ENCODE results near the gene TUFT1.
"Not testable (repeated sequence)": the region's sequence is repeated elsewhere in the genome, so short reads cannot be mapped to it uniquely, and the experiment has no call there.

Gene TUFT1

DNA sequence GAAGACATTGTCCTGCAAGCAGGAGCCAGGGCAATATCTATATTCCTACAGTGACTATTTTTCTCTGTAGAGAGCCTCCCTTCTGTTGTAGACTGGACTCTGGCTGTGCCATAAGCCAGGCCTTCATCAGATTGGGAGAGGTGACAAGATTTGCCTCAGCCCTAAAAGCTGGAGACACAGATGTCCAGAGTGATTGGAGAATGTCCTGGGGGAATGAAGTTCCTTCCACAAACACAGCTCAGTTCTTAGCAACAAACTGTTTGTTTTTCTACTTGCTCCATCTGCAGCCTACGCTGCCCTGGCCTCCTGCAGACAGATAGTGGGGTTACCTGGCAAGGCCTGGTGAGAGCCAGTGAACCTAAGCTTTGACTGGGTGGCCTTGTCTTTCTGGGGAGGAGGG, 41.8 kb downstream of the TUFT1 start:
- no peak for DNase-seq

GRCh38 chr1:151583796-151584195, 43.7 kb downstream of the TUFT1 start:
- DNase-seq = no peak

DNA sequence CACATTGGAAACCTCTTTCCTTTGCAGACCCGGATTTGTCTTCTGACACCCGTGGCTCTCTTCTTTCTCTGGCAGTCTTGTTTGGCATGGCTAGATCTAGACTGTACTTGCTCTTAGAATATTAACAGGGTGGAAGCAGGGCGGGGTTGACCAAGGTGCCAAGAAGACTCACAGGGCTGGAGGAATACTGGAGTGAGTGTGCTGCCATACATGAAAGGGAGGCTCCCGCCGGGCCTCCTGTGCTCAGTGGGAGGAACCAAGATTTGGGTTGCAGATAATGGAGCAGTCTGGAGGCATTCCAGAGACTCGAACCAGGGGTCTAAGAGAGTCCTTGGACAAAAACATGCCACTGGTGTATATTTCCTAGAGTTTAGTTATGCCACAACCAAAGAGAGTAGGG, 44.2 kb downstream of the TUFT1 start:
- DNase-seq = no peak

DNA sequence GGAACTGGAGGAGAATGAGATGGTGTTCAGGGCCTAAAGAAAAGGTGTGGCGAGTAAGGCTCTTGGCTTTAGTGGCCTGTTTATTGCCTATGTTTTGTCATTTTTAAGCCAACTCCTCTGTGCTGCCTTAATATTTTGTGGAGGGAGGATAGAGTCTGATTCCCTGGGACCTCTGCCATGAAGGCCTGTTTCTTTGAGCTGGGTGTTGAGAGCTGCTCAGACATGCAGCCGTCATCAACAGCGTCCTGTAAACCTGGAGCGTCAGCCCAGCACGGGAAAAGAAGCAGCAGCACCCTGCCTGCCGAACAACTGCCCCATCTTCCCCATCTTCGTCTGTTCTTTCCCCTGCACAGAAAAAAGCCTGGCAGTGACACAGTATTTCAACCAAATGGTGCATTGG, 44.7 kb downstream of the TUFT1 start:
- no peak for DNase-seq

GRCh38 chr1:151585622-151586021, 45.5 kb downstream of the TUFT1 start:
- DNase-seq = no peak

DNA sequence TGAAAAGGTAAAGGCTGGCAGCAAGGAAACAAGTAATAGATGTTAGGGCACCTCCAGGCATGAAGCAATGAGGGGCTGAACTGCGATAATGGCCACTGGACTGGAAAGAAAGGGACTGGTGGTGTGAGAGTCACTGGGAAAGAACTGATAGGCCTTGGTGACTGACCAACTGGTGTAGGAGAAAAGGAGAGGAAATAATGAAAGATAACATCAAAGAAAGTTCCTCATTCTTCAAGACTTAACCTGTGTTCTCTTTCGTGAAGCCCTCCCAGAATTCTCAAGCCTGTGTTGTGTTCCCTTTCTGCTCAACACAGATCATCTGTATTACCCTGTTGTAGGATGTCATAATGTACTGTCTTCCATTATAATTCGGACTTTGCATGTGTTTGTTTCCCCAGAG, 50.9 kb downstream of the TUFT1 start:
- DNase-seq = no peak

DNA sequence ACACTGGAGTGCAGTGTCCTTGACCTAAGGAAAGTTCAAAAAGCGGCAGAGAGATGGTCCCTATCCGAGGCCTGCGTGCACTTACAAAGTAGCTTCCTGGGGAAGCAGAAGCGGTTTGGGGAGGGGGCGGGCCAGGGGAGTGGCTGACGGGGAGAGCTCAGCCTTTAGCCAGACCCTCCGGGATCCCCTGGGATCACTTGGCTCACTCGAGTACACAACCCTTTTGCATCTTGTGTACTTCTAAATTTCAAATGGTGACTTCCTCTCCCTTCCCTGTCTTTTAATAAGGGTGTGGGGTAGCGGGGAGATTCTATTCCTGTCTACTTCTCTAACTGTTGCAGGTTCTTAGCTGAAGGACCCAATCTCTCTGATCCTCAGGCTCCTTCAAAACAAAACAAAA, 53.6 kb downstream of the TUFT1 start:
- no peak for DNase-seq

GRCh38 chr1:151594143-151594625, 54.1 kb downstream of the TUFT1 start:
- DNase-seq = peak; percentile 16 to 31

GRCh38 chr1:151596166-151596953, 56.3 kb downstream of the TUFT1 start:
- DNase-seq = no peak

GRCh38 chr1:151602550-151602949, 62.4 kb downstream of the TUFT1 start:
- not testable (repeated sequence) for DNase-seq

DNA sequence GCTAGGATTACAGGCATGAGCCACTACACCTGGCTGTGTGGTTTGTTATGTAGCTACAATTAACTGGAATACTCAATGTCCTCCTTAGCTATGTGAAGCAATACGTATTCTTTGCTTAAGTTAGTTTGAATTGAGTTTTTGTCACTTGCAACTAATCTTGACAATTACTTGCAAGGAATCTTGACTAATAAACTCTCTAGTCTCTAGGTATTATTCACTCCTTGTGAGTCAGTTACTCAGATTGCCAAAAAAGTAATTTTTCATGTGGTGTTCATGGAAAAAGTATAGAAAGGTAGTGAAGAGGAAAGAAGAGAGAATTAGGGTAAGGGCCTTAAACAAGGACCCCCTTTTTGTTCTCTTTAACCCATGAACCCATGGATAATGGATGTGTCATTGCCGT, 64.2 kb downstream of the TUFT1 start:
- no peak for DNase-seq

- no peak for DNase-seq
These were observed 66.3 kb downstream of the TUFT1 start for GRCh38 chr1:151606384-151606783.

GRCh38 chr1:151606857-151607256, 66.7 kb downstream of the TUFT1 start:
- DNase-seq = no peak

DNA sequence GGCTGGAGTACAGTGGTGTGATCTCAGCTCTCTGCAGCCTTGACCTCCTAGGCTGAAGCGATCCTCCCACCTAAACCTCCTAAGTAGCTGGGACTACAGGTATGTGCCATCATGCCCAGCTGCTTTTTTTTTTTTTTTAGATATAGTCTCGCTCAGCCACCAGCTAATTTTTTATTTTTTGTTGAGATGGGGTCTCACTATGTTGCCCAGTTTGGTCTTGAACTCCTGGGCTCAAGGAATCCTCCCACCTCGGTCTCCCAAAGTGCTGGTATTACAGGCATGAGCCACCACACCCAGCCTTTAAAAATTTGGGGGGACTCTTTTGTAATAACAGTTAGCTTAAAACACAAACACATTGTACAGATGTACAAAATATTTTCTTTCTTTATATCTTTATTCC, 70.0 kb downstream of the TUFT1 start:
- DNase-seq = no peak

DNA sequence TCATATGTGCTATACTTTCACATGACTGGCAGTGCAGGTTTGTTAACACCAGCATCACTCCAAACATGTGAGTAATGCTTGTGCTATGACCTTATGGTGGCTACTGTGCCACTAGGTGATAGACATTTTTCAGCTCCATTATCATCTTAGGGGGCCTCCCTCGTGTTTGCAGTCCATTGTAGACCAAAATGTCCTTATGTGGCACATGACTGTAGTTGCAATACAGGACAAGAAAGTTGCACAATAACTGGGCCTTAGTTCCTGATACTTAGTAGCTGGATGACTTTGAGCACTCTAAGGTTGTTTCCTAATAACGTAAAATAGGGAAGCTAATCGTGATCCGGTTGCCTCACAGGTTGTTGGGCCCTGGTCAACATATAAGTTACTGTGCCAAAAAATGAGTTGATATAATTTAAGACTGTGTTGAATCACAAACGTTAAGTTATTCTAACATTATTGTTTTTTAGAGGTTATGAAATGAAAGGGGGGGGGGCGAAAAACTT, 71.2 kb downstream of the TUFT1 start:
- peak in 1 of 2 donors; percentile 54 for DNase-seq

GRCh38 chr1:151611832-151612500, 71.9 kb downstream of the TUFT1 start, which contains the start of gene SNX27:
SNX27 (plus strand) TSS chr1:151612050; CDS start chr1:151612202, 152 bp downstream.
- peak; percentile 89 to 96 for DNase-seq

DNA sequence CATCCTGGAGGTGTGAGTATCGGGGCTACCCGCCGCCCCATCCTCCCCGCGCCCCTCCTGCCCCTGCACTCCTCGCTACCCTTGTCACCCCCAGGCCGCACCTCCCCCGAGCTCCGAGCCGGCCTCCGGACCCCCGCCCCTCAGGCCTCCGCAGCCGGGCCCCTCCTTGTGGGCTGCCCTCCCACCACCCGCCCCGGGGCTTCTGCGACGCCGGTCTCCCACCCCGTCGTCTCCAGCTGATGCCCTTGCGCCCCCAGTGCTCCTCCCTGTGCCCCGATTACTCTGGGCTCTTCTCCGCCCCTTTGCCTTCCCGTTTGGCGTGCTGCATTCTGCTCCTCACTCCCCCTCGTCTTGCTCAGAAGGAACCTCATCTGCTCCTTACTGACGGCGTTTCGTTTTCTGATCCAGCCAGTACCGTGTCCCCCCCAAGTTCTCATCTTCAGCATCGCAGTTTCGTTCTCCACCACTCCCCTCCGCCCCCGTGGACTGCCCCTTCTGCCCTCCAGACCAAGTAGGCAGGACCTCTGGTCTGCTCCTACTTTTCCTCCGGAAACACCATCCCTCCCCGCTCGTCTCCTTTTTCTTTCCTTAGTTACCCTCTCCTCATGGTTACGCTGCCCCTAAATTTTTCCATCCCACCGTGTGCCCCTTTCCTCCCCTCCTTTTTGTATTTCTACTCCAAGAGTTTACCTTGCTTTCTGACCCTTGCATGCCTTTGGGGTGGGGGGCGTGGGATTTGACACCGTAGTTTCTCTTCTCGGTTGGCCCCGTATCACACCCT, 72.6 kb downstream of the TUFT1 start:
- DNase-seq = peak; percentile 38 to 40

GRCh38 chr1:151613282-151613780, 73.2 kb downstream of the TUFT1 start:
- DNase-seq = peak in 1 of 2 donors; percentile 6

DNA sequence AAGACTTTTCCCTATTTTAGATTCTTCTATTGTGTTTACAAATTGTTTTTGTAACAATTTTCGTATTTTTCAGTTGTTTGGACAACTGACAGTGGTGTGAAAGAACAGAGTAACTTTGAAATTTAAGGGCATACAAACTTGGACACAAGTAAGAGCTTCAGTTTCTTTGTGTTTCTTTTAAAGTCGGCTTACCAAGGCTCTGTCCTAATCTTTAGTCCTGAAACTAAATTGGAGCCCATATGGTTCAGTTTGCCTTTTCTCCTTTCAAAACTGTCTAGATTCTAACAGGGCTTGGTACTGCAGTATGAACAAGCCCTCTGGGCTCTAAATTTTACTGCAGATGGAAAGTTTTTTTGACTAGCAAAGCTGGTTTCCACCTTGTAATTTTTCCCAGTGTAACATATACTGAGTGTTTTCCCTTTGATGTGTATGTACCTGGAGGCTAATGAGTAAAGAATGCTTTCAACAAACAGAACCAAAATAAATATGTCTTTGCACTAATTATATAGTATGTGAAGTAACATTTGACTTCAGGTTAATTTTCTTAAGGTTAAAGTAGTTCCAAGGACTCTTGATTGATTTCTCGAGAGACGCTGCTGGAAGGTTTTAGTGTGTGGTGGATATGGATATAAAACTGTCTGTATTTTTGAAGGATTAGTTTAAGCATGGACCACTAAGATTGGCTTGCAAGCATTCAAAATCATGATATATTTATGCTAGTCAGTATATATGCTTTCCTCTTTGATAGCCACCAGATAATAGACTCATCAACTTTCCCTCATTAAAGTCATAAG, 75.8 kb downstream of the TUFT1 start:
- DNase-seq = no peak

- DNase-seq = no peak
These were observed 76.4 kb downstream of the TUFT1 start for GRCh38 chr1:151616505-151616849.

GRCh38 chr1:151618003-151618402, 77.9 kb downstream of the TUFT1 start:
- DNase-seq = no peak

GRCh38 chr1:151618470-151618869, 78.4 kb downstream of the TUFT1 start:
- no peak for DNase-seq
